ENCODE results near the gene CLIC4.

CLIC4 gene

DNA sequence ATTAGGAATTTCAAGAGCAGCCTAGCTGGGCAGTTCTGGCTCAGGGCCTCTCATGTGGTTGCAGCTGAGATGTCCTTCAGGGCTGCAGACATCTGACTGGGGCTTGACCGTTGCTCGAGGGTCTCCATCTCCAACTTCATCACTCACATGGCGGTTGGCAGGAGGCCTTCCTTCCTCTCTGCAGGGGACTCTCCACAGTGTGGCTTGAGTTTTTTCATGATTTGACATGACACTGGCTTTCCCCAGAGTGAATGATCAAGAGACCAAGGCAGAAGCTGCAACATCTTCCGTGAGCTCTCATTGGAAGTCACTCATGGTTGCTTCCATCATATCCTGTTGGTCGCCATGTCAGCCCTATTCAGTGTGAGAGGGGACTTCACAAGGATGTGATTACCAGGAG lies 110.2 kb downstream of the CLIC4 start:
- no peak for DNase-seq (ENCODE audit: low spot score)
- ChIA-PET POLR2A (ENCODE audit: low non-redundant PET) (no interaction called here), CTCF (interaction anchor here (0.6 kb wide), 1 partner anchor 464 kb away, joined by 3 read pairs; no protein-coding TSS in a partner anchor)
- TF ChIP-seq, protein P1, sequence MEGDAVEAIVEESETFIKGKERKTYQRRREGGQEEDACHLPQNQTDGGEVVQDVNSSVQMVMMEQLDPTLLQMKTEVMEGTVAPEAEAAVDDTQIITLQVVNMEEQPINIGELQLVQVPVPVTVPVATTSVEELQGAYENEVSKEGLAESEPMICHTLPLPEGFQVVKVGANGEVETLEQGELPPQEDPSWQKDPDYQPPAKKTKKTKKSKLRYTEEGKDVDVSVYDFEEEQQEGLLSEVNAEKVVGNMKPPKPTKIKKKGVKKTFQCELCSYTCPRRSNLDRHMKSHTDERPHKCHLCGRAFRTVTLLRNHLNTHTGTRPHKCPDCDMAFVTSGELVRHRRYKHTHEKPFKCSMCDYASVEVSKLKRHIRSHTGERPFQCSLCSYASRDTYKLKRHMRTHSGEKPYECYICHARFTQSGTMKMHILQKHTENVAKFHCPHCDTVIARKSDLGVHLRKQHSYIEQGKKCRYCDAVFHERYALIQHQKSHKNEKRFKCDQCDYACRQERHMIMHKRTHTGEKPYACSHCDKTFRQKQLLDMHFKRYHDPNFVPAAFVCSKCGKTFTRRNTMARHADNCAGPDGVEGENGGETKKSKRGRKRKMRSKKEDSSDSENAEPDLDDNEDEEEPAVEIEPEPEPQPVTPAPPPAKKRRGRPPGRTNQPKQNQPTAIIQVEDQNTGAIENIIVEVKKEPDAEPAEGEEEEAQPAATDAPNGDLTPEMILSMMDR (conservative IDR thresholded peaks at IDR 0.05; ENCODE audit: low read depth) = no peak
- H3K27ac ChIP-seq = no peak overlapping the region

DNA sequence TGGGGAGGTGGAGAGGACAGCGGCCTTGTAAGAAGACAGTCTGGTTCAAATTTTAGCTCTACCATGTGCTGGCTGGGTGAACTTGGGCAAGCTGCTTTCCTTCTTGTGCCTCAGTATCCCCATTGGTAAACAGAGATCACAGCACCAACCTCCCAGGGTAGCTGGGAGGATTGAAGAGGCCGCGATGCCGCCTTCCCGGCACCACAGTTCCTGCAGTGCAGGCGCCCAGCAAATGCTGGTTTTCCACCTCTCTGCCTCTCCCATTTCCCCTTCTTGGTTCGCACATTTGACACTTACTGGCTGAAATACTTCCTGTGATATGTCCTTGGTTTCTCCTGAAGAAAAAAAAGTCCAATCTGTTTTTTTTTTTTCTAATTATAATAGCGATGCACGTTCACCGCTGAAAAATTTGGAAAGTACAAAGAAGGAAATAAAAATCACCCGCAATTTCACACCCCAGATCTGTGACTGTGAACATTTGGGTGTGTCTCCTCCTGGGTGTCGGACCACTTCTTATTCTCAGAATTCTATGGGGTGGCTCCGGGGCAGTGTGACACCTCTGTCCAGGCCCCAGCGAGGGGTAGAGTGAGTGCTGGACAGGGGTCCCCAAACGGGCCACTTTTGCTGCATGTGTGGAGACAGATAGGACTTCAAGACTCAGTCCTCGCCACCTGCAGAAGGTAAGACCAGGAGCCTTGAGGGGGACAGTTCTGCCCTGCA lies 111.7 kb downstream of the CLIC4 start:
- ChIA-PET POLR2A (ENCODE audit: low non-redundant PET) (no interaction called here), CTCF (interaction anchor here (0.6 kb wide), 1 partner anchor 127 kb away, joined by 5 read pairs; no protein-coding TSS in a partner anchor)
- no peak overlapping the region for H3K27ac ChIP-seq
- DNase-seq (ENCODE audit: low spot score) = no peak
- TF ChIP-seq, protein P1 (conservative IDR thresholded peaks at IDR 0.05; ENCODE audit: low read depth) = no peak

DNA sequence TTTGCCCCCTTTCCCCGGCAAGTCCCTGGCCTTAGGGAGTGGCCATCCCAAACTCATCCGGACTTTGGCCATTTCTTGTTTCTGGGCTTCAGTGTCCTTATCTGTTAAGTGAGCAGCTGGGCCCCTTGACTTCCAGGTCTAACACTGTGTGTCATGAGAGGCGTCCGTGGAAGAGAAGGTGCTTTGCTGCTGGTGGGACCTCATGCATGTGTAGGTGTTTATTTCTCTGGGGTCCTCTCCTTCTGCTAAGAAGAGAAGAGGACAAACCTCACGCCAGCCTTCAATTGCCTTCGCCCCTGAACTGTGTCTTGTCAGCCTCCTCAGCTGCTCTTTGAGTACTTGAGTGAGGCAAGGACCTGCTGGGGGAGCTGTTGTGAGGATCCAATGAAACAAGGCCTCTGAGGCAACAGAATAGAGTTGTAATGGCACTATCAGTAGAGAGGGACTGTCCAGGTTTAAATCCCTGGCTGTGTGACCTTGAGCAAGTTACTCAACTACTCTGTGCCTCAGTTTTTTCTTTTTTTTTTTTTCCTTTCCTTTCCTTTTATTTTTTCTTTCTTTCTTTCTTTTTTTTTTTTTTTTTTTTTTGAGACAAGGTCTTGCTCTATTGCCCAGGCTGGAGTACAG lies 112.4 kb downstream of the CLIC4 start:
- CTCF ChIA-PET = interaction anchor here (0.6 kb wide), 1 partner anchor 128 kb away, joined by 5 read pairs; no protein-coding TSS in a partner anchor
- no peak overlapping the region for H3K27ac ChIP-seq
- POLR2A ChIA-PET (ENCODE audit: low non-redundant PET) = no interaction called here
- DNase-seq (ENCODE audit: low spot score) = no peak
- TF ChIP-seq, protein P1 (conservative IDR thresholded peaks at IDR 0.05; ENCODE audit: low read depth) = no peak

DNA sequence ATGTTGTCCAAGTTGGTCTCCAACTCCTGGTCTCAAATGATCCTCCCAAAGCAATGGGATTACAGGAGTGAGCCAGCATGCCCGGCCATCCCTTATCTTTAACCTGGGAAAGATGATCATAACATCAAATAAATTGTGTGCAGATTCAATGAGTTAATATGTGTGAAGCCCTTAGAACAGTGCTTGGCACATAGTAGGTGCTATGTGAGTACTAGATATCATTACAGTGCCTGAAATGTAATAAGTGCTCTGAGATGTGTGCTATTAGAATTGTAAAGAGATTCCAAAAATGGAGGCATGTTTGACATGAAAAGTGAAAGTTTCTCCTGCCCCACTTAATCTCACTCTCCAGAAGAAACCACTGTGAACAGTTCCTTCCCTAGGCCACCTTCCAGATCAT lies 113.0 kb downstream of the CLIC4 start:
- CTCF ChIA-PET = no interaction called here
- H3K27ac ChIP-seq = no peak overlapping the region
- no peak for DNase-seq (ENCODE audit: low spot score)
- TF ChIP-seq, protein P1 (conservative IDR thresholded peaks at IDR 0.05; ENCODE audit: low read depth) = no peak
- POLR2A ChIA-PET (ENCODE audit: low non-redundant PET) = no interaction called here

DNA sequence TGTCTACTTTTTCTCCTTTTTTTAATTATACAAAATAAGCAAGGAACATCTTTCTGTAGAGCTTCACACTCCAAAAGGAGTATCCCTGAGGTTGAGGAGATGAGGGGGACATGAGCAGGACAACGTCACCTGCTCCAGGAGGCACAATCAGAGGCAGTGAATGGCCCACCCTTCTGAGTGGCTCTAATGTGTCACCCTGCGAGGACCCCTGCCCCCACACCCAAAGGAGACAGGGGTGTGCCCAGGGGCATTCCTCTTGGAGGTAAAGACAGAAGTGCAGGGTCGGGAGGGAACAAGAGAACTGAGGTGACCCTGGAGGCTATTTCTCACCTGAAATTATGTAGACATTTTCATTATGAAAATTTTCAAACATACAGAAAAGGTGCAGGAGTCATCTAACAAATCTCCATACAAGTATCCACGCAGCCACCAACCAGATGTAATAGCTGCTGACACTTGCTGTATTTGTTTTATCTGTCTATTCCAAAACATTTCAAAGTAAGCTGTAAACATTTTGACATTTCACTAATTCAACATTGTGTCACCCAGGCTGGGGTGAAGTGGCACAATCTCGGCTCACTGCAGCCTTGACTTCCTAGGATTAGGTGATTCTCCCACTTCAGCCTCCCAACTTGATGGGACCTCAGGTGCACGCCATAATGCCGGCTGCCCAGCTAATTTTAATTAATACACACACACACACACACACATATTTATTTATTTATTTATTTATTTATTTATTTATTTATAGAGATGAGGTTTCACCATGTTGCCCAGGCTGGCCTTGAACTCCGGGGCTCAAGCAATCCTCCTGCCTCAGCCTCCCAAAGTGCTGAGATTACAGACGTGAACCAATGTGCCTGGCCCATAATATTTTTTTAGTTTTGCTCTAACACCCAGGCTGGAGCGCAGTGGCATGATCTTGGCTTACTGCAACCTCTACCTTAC lies 114.1 kb downstream of the CLIC4 start:
- CTCF ChIA-PET = no interaction called here
- no peak overlapping the region for H3K27ac ChIP-seq
- POLR2A ChIA-PET (ENCODE audit: low non-redundant PET) = no interaction called here
- no peak for DNase-seq (ENCODE audit: low spot score)
- TF ChIP-seq, protein P1 (conservative IDR thresholded peaks at IDR 0.05; ENCODE audit: low read depth) = no peak

DNA sequence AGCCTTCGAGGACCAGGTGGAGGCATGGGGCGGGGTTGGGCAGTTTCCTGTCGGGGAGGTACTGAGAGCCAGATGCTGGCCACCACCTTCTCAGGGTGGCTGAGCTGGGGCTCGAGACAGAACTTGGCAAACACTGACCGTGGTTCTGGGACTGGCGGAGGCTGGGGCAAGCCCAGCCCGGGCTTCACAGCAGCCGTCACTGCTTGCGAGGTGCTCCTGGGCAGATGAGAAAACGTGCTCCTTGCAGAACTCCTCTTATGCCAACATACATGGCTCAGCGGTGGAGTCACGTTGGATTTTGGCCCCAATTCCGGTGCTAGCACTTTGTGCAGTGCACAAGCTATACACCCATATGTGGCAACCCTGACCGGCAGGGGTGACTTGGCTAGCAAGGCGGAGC lies 115.6 kb downstream of the CLIC4 start:
- ChIA-PET POLR2A (ENCODE audit: low non-redundant PET) (no interaction called here), CTCF (interaction anchor here (0.6 kb wide), 1 partner anchor 30 kb away, joined by 3 read pairs; no protein-coding TSS in a partner anchor)
- no peak overlapping the region for H3K27ac ChIP-seq
- no peak for DNase-seq (ENCODE audit: low spot score)
- TF ChIP-seq, protein P1 (conservative IDR thresholded peaks at IDR 0.05; ENCODE audit: low read depth) = no peak
